GM08714 (cell line): ENCODE data around the gene KSR2.

Source experiments
- H3K4me3 ChIP-seq: fragments of 200-500 bp; sonication (Bioruptor generic); 2 replicates; pipeline ENCODE4 v1.5.1; 2014; ENCODE audit warnings: mild to moderate bottlenecking, low read length, inconsistent platforms
- ZNF274 ChIP-seq: IDR thresholded peaks from 2 replicates; pipeline ENCODE4 v1.6.1; 2012; ENCODE audit warnings: mild to moderate bottlenecking, low read depth, low read length

KSR2 gene

GRCh38 chr12:117467588-117467987 is 501.2 kb downstream of the KSR2 start:
- TF ChIP-seq ZNF274, result no peak

GRCh38 chr12:117466677-117467362 is 502.0 kb downstream of the KSR2 start:
- TF ChIP-seq ZNF274, result no peak

More at GRCh38 chr12:117467588-117467987, 501.2 kb downstream of the KSR2 start:
- no peak overlapping the region for H3K4me3 ChIP-seq

GRCh38 chr12:117461732-117462131 is 507.1 kb downstream of the KSR2 start:
- TF ChIP-seq ZNF274, result no peak
- no peak overlapping the region for H3K4me3 ChIP-seq

More at GRCh38 chr12:117466677-117467362, 502.0 kb downstream of the KSR2 start:
- no peak overlapping the region for H3K4me3 ChIP-seq

GRCh38 chr12:117459229-117459628 is 509.6 kb downstream of the KSR2 start:
- no peak for TF ChIP-seq ZNF274
- H3K4me3 ChIP-seq, result no peak overlapping the region

- H3K4me3 ChIP-seq, result no peak overlapping the region
- no peak for TF ChIP-seq ZNF274
Measured at GRCh38 chr12:117457189-117457588, 511.6 kb downstream of the KSR2 start.

GRCh38 chr12:117456076-117456475 is 512.7 kb downstream of the KSR2 start:
- H3K4me3 ChIP-seq, result no peak overlapping the region
- TF ChIP-seq ZNF274, result no peak

GRCh38 chr12:117453961-117454360 is 514.8 kb downstream of the KSR2 start:
- TF ChIP-seq ZNF274, result no peak
- H3K4me3 ChIP-seq, result no peak overlapping the region

- H3K4me3 ChIP-seq, result no peak overlapping the region
- no peak for TF ChIP-seq ZNF274
Measured at GRCh38 chr12:117452112-117452511, 516.7 kb downstream of the KSR2 start.

GRCh38 chr12:117450209-117450608 is 518.6 kb downstream of the KSR2 start:
- TF ChIP-seq ZNF274, result no peak

GRCh38 chr12:117447665-117448366 is 521.0 kb downstream of the KSR2 start:
- TF ChIP-seq ZNF274, result no peak
- H3K4me3 ChIP-seq, result no peak overlapping the region

More at GRCh38 chr12:117450209-117450608, 518.6 kb downstream of the KSR2 start:
- no peak overlapping the region for H3K4me3 ChIP-seq

- TF ChIP-seq ZNF274, result no peak
- no peak overlapping the region for H3K4me3 ChIP-seq
Measured at GRCh38 chr12:117444781-117445180, 524.0 kb downstream of the KSR2 start.

- TF ChIP-seq ZNF274, result no peak
- no peak overlapping the region for H3K4me3 ChIP-seq
Measured at GRCh38 chr12:117441751-117442150, 527.0 kb downstream of the KSR2 start.

GRCh38 chr12:117440384-117440783 is 528.4 kb downstream of the KSR2 start:
- no peak for TF ChIP-seq ZNF274
- no peak overlapping the region for H3K4me3 ChIP-seq

GRCh38 chr12:117439531-117440001 is 529.2 kb downstream of the KSR2 start:
- H3K4me3 ChIP-seq, result no peak overlapping the region
- TF ChIP-seq ZNF274, result no peak

GRCh38 chr12:117438809-117439208 is 530.0 kb downstream of the KSR2 start:
- no peak for TF ChIP-seq ZNF274
- no peak overlapping the region for H3K4me3 ChIP-seq
